Measurements from ENCODE around the gene SLC13A5. TPM values are rescaled to one million over a fixed set of nuclear protein-coding genes. Genes with fewer than 3 reads are reported as not detected.
A peak's percentile ranks its signal among the peaks of the same experiment; 100 is the strongest.

SLC13A5 gene
- total RNA-seq, 1 experiment from 2014 or later, result 0.92 TPM

- CTCF ChIA-PET, result no interaction called here
- Histone ChIP-seq H3F3A (ENCODE audit: insufficient read depth, low read depth) (peaks cover 21% of the 10 kb centered on the region), H4K20me1 (ENCODE audit: insufficient read depth) (no peaks in the 10 kb centered on the region), H3K9me2 (ENCODE audit: insufficient read depth) (no peaks in the 10 kb centered on the region), H3K79me2 (ENCODE audit: low read depth) (no peaks in the 10 kb centered on the region), H3K27me3 (ENCODE audit: insufficient read depth, low read depth) (no peaks in the 10 kb centered on the region), H3K4me3 (no peak overlapping the region), H3K36me3 (ENCODE audit: low read depth) (no peaks in the 10 kb centered on the region), H3K27ac (no peak overlapping the region), H3K4me1 (replicated peaks; ENCODE audit: insufficient read depth) (peaks cover 23% of the 10 kb centered on the region), H3K9me3 (ENCODE audit: insufficient read depth, low read depth) (no peaks in the 10 kb centered on the region), H2AFZ (no peak overlapping the region), H3K4me2 (no peak overlapping the region)
- DNase-seq, result no peak
- intact Hi-C loops (cut with micrococcal nuclease; ENCODE audit: unreplicated experiment), result no loop called here
- no TSS peak for BruUV-seq (replicated peaks)
- TF ChIP-seq EZH2 (IDR thresholded peaks at IDR 0.05; ENCODE audit: low read depth) (no peak), CTCF (conservative IDR thresholded peaks at IDR 0.05) (no peak)
- POLR2A ChIA-PET (ENCODE audit: unreplicated experiment), result no interaction called here
Measured at GRCh38 chr17:6674586-6674985, 38.6 kb downstream of the SLC13A5 start.

- intact Hi-C loops (cut with micrococcal nuclease; ENCODE audit: unreplicated experiment), result loop anchor here (2.0 kb wide), 1 partner anchor 81 kb away; no protein-coding TSS in a partner anchor
- H3K9me3 ChIP-seq (ENCODE audit: insufficient read depth, low read depth), result no peaks in the 10 kb centered on the region
- H3K4me2 ChIP-seq, result peak overlapping the region; percentile 73
- BruUV-seq (replicated peaks), result no TSS peak
- H3K4me3 ChIP-seq, result no peak overlapping the region
- no peaks in the 10 kb centered on the region for H3K9me2 ChIP-seq (ENCODE audit: insufficient read depth)
- no peaks in the 10 kb centered on the region for H3K36me3 ChIP-seq (ENCODE audit: low read depth)
- DNase-seq, result no peak
- ChIA-PET CTCF (interaction anchor here (1.4 kb wide), 1 partner anchor 172 kb away, joined by 7 read pairs; no protein-coding TSS in a partner anchor), POLR2A (ENCODE audit: unreplicated experiment) (interaction anchor here (0.7 kb wide), 1 partner anchor 41 kb away, joined by 5 read pairs; no protein-coding TSS in a partner anchor)
- H2AFZ ChIP-seq, result no peak overlapping the region
- peaks cover 41% of the 10 kb centered on the region for H3K4me1 ChIP-seq (replicated peaks; ENCODE audit: insufficient read depth)
- no peaks in the 10 kb centered on the region for H4K20me1 ChIP-seq (ENCODE audit: insufficient read depth)
- H3F3A ChIP-seq (ENCODE audit: insufficient read depth, low read depth), result peaks cover 43% of the 10 kb centered on the region
- no peaks in the 10 kb centered on the region for H3K79me2 ChIP-seq (ENCODE audit: low read depth)
- no peaks in the 10 kb centered on the region for H3K27me3 ChIP-seq (ENCODE audit: insufficient read depth, low read depth)
- no peak for TF ChIP-seq CTCF (conservative IDR thresholded peaks at IDR 0.05)
- no peak for TF ChIP-seq EZH2 (IDR thresholded peaks at IDR 0.05; ENCODE audit: low read depth)
- H3K27ac ChIP-seq, result peak overlapping the region; percentile 88
Measured at GRCh38 chr17:6671431-6671830, 41.7 kb downstream of the SLC13A5 start.

- peaks cover 44% of the 10 kb centered on the region for H3K4me1 ChIP-seq (replicated peaks; ENCODE audit: insufficient read depth)
- H3F3A ChIP-seq (ENCODE audit: insufficient read depth, low read depth), result peaks cover 44% of the 10 kb centered on the region
- ChIA-PET POLR2A (ENCODE audit: unreplicated experiment) (interaction anchor here (0.7 kb wide), 1 partner anchor 41 kb away, joined by 5 read pairs; no protein-coding TSS in a partner anchor), CTCF (interaction anchor here (1.4 kb wide), 1 partner anchor 173 kb away, joined by 7 read pairs; no protein-coding TSS in a partner anchor)
- DNase-seq, result no peak
- no peaks in the 10 kb centered on the region for H3K9me2 ChIP-seq (ENCODE audit: insufficient read depth)
- no peaks in the 10 kb centered on the region for H3K36me3 ChIP-seq (ENCODE audit: low read depth)
- H3K27me3 ChIP-seq (ENCODE audit: insufficient read depth, low read depth), result no peaks in the 10 kb centered on the region
- H3K4me3 ChIP-seq, result no peak overlapping the region
- H3K4me2 ChIP-seq, result peak overlapping the region; percentile 73
- intact Hi-C loops (cut with micrococcal nuclease; ENCODE audit: unreplicated experiment), result loop anchor here (2.0 kb wide), 1 partner anchor 82 kb away; no protein-coding TSS in a partner anchor
- no peaks in the 10 kb centered on the region for H4K20me1 ChIP-seq (ENCODE audit: insufficient read depth)
- H3K9me3 ChIP-seq (ENCODE audit: insufficient read depth, low read depth), result no peaks in the 10 kb centered on the region
- TF ChIP-seq EZH2 (IDR thresholded peaks at IDR 0.05; ENCODE audit: low read depth), result no peak
- TF ChIP-seq CTCF (conservative IDR thresholded peaks at IDR 0.05), result no peak
- H3K79me2 ChIP-seq (ENCODE audit: low read depth), result no peaks in the 10 kb centered on the region
- no TSS peak for BruUV-seq (replicated peaks)
- H3K27ac ChIP-seq, result peak overlapping the region; percentile 88
- no peak overlapping the region for H2AFZ ChIP-seq
Measured at GRCh38 chr17:6670999-6671398, 42.2 kb downstream of the SLC13A5 start.
